ENCODE data around the gene OR10AD1. TPM values are rescaled to one million over a fixed set of nuclear protein-coding genes. Genes with fewer than 3 reads are reported as not detected.

OR10AD1 gene
- total RNA-seq, 1 donor from 2014 or later = not detected

DNA sequence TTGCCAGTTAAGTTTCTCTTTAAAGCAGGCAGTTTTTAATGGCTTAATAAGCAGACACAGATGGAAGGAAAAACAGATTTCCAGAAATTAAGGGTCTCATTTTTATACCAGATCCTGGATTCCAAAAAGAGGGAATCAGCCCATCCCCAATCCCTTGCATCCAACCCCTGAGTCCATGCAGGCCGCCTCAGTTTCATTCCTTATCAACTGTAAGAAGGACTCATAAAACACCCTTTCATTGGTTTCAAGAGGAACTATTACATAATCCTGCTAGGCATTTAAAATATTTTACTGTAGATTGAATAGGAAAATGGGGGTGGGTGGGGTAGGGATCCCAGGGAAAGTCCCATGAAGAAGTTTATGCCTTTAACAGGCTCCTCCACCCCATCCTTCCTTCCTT, 10.2 kb downstream of the OR10AD1 start:
- no peak for DNase-seq (ENCODE audit: low read depth in 2 of 2)

DNA sequence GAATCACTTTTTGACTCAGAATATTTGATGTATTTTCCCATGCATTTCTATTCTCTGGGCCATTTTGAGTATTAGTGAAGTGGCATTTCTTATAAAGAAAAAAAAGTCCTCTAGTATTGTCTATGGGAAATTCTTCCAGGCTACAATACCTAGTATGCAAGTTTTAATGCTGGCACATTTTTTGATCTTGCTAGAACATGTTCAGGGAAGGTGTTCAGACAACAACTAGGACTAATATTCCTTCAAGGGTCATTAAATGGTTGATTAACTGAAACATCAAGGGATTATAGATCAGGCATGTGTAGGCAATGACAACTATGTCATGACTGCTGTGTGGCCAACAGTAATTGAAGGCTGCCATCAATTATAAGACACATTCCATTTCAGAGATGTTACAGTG, 12.0 kb downstream of the OR10AD1 start:
- no peak for DNase-seq (ENCODE audit: low read depth in 2 of 2)

DNA sequence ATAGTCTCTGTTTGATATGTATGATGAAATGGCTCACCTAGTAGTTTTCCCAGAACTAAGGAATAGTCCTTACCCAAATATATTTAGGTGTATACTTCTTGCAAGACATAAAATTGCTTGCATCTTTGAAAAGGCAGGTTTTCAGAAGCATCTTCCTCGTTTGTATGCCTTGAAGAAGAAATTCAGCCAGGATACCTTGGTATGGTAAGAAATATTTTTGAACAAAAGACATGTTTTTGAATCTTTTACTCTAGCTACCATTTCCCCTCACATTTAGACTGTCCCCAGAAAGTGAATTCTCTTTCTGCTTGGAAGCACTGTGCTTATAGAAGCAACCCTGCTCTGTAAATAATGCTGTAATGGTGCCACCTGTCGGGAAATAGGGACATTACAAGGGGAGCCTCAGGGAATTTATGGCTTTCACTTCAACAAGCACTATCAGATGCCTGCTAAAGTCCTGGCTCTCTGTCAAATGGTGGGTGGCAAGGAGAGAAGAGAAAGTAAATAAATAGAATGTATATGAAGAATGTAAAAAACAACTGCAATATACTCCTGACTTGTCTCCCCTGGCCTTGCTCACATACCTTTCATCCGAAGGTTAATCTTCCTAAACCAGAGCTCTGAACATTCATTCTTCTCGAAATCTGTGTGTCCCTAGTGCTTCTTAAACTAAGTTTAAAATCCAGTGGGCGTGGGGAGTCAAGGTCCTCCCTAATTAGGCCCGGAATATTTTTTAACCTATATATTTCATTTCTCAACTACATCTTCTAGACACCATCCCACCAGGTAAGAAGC, 13.6 kb downstream of the OR10AD1 start:
- peak; percentile 34 to 65 for DNase-seq (ENCODE audit: low read depth in 2 of 2)

DNA sequence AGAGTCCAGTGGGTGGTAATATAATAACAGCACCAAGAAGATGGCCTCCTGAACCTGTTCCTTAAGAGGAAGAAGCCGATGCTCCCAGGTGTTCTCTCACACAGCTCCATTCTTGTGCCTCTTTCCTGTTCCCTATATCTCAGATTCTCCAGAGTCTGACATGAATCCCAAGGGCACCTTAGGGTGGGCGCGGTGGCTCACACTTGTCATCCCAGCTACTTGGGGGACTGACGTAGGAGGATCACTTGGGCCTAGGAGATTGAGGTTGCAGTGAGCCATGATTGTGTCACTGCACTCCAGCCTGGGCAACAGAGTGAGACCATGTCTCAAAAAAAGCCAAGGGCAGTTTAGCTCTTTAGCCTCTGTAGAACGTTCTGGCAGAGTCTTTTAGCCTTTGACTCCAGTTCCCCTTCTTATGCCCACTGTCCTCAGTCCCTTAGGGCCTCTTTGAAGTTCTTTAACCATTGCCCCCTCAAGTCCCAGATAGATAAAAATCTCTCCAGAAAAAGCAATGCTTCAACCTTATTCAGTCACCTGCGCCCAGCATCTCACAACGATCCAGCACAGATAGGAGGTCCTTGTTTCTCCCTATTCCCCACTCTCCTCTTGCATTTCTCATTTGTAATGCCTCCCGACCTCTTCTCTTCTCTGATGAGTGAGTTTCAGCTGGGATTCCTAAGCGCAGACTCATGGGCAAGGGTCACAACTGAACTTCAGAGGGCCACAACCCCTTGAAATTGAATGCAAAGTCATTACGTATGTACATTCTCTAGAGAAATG, 15.0 kb downstream of the OR10AD1 start:
- no peak for DNase-seq (ENCODE audit: low read depth in 2 of 2)

DNA sequence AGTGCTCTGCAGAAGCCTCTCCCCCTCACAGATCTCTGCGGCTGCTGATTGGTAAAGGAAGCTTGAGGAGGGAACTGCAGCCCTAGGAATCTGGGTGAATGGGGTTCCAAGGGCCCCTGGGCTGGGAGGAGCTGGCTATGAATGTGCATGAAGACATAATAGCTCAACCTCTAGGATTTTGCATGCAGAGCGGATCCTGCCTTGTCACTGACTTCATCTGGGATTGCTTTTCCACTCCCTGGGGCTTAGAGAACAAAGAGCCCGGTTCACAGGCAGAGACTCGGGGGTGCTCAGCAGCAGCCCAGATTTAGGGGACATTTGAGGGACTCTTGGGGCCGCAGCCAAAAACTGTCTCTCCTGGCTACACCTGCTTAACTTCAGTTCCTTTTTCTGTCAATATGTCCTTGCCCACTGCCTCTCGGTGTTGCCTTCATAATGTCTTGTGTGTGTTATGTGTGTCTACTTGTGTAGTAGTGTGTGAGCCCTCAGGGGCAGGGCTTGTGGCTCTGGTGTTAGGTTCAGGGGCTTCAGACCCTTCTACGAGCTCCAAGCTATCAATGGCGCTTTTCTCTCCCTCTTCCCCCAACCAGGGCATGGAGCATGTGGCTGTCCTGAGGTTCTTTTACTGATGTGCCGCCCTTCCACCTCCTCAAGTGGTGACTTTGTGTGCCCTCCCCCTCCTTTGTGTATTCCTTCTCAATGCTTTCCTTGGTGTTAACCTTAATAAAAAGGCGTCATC, 17.7 kb downstream of the OR10AD1 start:
- DNase-seq (ENCODE audit: low read depth in 2 of 2) = no peak

DNA sequence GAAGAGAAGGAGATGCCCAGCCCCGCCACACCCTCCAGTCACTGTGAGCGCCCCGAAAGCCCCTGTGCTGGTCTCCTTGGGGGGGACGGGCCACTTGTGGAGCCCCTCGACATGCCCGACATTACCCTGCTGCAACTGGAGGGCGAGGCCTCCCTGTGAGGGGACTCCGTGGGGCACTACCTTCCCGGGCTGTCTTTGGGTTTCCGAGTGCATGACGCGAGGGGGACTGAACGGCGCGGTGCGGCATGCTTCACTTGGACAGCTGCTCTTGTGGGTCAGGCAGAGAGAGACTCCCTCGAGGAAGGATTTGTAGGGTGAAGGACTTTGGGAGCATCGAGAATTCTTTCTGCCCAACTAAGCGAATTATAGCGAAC, 18.6 kb downstream of the OR10AD1 start:
- DNase-seq (ENCODE audit: low read depth in 2 of 2) = no peak

DNA sequence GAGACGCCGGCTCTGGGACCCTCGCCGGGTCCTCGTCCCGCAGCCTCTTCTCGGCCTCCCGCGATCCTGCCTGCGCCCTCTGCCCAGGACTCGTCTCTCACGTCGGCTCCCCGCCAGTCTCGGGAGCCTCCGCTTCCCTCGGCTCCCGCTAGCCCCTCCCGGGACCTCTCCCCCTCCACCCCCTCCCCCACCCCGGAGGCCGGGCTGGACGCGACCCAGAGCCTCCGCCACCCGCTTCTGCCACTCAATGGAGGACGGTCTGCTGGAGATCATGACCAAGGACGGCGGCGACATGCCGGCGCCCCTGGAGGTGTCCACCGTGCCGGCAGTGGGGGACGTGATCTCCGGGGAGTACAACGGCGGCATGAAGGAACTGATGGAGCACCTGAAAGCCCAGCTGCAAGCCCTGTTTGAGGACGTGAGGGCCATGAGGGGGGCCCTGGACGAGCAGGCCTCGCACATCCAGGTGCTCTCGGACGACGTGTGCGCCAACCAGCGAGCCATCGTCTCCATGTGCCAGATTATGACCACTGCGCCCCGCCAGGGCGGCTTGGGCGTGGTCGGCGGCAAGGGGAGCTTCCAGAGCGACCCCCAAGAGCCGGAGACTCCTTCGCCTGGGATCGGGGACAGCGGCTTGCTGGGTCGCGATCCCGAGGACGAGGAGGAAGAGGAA, 19.1 kb downstream of the OR10AD1 start:
- DNase-seq (ENCODE audit: low read depth in 2 of 2) = no peak

DNA sequence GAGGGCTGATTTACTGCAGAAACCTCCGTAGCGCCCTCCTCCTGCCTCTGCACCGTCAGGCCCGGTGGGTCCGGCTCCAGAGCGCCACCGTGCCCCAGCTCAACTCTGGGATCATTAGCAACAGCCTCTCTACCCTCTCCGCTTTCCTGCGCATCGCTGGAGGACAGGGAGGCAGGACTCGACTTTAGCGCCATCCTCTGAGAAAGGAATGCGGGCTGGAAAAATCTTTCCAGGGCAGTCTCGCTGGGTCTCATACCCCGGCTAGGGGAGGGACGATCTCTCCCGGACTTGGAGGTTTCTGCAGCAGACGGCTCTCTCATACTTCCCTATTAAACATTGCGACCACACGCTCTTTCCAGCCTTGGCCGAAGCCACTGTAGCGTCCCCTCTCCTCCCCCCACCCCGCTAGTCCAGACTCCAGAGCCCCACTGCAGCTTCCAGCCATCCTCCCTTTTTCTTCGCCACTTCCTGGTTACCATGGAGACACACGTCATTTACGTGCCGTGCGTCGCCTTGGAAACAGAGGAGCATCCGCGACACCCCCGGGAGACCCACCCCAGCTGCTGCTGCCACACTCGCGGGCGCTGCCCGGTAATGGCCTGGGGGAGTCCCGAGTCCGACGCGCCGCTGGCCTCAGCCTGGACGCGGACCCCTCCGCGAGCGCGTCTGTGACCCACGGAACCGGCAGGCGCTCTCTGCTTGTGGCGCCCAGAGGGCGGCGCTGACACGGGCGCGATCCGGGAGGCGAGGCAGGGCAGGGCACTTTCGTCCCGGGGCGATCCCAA, 19.8 kb downstream of the OR10AD1 start, which contains the start of gene CCDC184:
Gene CCDC184 (plus strand): TSS at position 554 of the 785 bp plus-strand sequence. CDS start 479 bp downstream, outside the sequence.
- peak in 1 of 2 donors; percentile 61 for DNase-seq (ENCODE audit: low read depth in 2 of 2)

DNA sequence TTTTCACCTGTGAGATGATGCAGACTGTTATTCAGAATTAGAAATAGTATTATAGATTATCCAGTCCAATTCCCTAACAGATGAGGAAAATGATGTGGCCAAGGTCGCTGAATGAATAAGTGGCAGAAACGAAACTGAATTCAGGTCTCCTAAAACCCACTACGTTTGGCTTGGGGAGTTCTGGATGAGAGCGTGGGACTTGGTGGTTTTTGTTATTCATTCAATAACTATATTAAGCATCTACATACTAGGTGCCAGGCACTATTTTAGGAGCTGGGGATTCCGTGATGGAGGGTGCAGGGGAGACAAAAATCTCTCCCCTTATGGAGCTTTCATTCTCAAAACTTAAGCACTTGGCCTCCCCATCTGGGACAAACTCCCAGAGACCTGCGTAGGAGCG, 20.5 kb downstream of the OR10AD1 start:
- DNase-seq (ENCODE audit: low read depth in 2 of 2) = no peak

DNA sequence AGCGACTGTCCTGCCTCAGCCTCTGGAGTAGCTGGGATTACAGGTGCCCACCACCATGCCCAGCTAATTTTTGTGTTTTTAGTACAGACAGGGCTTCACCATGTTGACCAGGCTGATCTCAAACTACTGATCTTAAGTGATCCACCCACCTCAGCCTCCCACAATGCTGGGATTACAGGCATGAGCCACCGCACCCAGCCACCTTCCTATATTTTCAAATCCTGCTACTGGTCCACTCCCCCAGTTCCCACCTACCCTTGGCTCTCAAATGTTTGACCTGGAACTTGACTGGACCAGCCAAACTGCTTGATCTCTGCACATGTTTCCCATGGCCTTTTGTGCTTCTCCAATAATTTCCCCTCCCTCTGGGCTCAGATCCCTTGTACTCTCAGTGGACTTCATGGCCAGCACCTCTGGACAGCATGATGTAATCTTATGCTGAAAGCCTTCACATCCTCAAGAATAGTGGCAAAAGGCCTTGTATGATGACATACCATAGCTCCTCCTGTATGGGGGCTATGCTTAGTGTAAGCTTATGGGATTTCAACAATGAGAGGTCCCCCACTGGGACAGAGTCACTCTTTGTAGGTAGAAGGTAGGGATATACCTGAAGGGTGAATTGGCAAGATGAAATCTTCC, 22.1 kb downstream of the OR10AD1 start:
- DNase-seq (ENCODE audit: low read depth in 2 of 2) = no peak

DNA sequence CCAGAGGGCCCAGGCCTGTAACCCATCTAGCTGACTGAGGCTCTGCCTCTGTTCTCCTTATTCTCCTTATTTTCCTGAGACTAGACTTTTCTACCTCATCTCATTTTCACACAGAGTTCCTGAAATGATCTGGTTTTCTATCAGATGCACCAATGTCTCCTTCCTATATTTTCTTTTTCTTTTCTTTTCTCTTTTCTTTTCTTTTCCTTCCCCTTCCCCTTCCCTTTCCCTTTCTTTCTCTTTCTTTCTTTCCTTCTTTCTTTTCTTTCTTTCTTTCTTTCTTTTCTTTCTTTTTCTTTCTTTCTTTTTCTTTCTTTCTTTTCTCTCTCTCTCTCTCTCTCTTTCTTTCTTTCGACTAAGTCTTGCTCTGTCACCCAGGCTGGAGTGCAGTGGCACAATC, 22.7 kb downstream of the OR10AD1 start:
- DNase-seq (ENCODE audit: low read depth in 2 of 2) = no peak

DNA sequence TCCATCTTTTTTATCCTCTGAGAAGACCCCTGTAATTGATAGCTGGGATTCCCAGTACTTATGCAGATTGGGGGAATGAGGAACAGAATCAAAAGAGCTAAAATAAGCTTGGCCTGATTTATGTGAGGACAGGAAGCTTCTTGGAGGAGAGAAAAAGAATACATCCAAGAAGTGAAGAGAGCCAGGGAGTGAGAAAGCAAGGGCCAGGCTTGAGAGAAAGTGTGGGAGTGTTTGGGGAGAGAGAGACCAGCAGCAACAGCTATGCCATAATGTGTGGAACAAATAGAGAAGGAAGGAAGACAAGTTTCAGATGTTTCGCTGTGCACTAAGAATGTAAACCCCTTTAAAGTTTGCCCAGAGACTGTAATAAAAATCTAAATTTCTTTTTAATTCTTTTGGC, 23.6 kb downstream of the OR10AD1 start:
- DNase-seq (ENCODE audit: low read depth in 2 of 2) = no peak

DNA sequence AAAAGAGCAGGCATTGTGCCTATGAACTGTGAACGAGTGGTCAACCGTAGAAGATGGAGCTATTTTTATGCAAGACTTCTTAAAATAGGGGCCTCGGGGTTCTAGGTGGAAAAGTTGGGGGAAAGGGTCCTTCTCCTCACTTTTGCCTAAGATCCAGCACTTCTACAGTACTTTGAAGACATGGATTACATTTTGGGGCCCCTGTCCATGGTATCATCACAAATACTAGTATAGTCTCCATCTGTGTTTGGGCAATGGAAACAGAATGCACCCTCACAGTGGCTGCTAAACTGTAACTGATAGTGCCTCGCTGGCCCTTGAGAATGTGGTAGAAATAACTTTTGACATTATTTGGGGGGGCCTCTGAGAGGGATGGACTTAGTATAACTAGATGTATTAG, 25.1 kb downstream of the OR10AD1 start:
- DNase-seq (ENCODE audit: low read depth in 2 of 2) = no peak

DNA sequence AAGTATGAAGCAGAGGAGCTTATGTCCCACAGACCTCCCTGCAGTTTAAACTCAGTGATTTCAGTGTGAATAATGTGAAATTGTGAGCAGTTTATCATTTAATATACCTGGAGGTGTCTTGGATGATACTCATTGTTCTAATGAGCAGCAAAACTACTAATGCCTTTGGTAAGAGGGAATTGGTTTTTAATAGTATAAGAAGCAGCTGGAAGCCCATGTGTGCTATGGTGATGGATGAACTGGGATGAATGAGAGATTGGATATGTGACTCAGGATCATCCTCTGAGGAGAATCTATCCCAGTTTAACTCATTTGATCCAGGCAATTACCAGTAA, 26.7 kb downstream of the OR10AD1 start:
- no peak for DNase-seq (ENCODE audit: low read depth in 2 of 2)

DNA sequence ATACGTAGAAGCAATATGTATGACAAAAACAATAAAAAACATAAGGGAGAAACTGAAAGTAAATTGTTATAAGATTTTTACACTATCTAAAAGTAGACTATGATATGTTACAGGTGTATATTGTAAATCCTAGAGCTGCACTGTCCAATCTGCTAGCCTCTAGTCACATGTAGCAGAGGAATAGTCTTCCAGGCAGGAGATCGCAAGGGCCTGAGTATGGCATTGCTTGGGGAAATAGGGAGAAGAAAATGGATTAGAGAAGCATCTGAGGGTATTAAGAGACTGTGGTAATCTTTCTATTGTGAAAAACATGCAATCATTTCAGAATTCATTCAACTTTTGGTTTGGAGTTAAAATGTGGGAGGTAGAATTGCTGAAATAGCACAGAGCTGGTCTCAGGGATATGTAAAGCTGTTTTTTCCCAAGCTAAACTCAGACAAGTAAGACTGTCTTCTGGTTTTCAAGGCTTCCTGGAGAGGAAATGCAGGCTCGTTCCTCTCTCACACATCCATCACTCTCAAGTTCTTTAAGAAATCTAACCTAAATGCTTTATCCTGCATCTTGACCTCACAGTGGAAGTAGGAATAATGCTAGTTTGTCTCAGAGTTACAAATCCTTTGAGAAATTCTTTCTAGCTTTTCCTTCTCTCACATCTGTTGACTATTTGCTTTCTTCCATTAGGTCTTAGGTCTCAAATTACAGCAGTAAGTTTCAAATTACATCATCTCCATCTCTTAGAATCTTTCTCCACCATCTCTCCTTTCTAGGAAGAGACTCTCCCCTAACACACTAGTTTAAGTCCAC, 27.3 kb downstream of the OR10AD1 start:
- no peak for DNase-seq (ENCODE audit: low read depth in 2 of 2)

DNA sequence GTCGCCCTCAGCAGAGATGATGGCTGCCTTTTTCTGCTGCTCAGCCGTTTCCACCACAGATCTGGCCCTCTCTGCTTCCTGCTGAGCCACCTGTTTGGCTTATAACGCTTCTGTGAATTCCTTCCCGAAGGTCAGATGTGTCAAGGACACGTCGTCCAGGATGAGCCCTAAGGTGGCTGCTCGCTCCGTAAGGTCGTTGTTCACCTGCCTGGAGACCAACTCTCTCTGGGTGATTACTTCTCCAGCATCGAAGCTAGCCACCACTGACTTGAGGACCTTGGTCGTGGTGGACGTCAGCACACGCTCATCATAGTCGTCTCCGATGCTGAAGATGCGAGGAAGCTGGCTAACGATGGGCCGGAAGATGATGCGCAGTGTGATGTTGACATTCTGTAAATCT, 34.1 kb downstream of the OR10AD1 start:
- no peak for DNase-seq (ENCODE audit: low read depth in 2 of 2)

DNA sequence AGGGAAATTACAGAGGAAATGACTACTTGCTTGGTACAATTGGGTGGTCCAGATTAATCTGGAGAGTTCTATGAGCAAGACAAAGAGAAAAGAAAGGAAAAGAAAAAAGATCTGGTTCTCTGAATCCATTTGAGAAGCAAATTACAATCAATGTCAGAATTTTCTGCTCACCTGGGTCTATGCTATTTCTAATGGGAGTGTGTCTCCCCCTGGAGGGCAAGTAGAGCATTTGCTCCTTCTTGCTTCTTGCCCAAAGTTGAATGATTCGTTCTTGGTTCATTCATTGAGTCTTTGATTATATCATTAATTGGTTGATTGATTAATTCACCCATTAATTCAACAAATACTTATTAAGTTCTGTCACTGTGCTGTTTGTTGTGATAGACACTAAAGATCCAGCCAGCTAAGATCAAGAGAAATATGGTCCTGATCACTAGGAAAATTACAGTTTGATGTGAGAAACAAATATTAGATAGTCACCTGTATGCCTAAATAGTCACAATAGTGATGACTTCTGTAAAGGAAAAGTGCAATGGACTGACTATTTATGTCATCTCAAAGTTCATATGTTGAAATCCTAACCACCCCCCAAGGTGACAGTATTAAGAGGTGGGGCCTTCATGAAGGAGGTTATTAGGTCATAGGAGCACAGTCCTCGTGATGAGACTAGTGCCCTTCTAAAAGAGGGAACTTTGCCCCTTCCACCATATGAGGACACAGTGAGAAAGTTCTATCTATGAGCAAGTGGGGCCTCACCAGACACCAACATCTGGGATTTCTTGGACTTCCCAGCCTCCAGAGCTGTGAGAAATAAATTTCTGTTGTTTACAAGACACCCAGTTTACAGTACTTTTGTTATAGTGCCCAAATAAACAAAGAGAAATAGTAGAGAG, 37.8 kb downstream of the OR10AD1 start:
- peak; percentile 67 to 72 for DNase-seq (ENCODE audit: low read depth in 2 of 2)

DNA sequence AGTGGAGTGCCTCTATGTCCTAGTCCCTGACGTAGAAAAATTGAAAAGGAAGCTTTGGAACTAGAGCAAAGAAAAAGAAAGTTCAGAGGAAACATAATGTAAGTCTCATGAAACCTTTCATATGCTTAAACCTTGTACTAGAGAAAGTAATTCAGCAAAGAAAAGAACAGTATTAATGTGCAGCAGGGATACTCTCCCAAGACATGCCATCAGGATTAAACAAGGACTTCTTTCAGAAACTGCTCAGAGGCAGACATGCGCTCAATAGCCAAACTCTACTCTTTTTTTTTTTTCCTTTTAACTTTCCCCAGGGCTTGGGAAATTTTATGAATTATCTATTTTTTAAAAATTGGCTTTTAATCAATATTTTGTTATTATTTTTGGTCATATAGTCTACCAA, 38.6 kb downstream of the OR10AD1 start:
- no peak for DNase-seq (ENCODE audit: low read depth in 2 of 2)
